GM12873 (cell line): ENCODE results near the gene PDE4D.

ENCODE experiments used
- CTCF ChIP-seq: IDR thresholded peaks from 2 replicates; pipeline ENCODE4 v1.5.1; 2012; ENCODE audit warnings: low read depth, mild to moderate bottlenecking, moderate library complexity, low read length, control low read depth; ENCODE audit not compliant: insufficient read depth; ENCODE audit errors: missing control alignments

The PDE4D gene

DNA sequence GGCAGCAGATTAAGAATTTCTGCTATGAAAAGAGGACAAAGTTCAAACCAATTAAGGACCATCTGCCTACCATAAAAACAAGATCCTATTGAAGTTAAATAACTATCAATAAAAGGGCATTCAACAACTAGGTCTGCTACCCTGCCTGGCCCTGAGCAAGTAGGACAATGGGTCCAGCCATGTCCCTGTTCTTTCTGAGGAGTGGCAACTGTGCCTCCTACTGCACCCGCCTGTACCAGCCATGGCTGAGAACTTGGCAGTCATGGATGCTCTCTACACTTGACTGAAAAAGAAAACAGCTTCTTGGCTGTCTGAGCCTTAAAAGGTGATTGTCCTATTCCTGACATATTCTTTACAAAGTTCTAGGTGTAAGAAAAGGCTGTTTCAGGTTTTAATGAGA, 652.4 kb downstream of the PDE4D start:
- TF ChIP-seq CTCF = no peak

GRCh38 chr5:59238126-59238902, 655.2 kb downstream of the PDE4D start:
- TF ChIP-seq CTCF = no peak

GRCh38 chr5:59236986-59237385, 656.5 kb downstream of the PDE4D start:
- no peak for TF ChIP-seq CTCF

DNA sequence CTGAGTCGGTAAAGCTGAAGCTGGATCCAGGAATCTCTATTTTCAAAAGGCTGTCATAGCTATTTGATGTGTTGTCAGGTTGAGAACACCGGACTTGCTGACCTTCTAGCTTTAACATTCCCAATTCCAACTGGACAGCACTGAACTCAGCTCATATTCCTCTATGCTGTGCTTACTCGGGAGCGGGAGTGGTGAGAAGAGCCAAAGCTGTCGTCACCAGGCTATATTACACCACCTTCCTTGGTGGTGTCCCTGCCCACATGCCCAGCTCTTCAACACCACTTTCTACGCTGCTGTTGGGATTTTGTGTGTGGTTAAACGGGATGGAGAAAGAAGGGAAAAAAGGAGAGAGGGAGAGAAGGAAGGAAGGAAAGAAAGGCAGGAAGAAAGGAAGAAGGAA, 657.1 kb downstream of the PDE4D start:
- no peak for TF ChIP-seq CTCF

GRCh38 chr5:59234236-59234635, 659.3 kb downstream of the PDE4D start:
- no peak for TF ChIP-seq CTCF

DNA sequence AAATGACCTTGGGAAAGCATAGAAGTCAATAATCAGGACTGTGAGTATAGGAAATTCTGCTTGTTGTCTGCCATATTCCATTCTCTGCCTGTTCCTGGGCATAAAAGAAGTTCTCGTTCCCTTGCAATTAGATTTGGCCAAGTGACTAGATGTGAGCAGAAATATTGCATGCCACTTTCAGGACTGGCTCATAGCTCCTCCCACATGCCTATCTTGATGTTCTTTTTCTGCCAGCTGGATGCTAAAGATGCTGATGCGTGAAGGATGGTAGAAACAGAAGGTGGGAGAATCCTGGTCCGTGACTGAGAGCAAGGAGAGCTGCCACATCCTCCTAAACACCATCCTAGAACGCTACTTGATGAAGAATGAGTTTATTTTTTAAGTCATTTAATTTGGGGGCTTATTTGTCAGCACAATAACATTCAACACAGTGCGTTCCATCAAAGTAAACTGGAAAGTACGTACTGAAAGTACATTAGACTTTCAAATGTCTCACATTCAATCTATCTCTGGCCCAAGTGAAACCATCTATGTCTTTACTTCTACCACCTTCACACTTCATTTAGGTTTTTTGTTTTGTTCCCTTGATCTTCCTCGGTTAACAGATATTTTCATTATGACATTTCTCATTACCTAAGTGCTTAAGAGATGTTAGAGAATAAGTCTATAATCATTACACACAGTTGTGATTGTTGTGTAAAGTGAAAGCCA, 662.1 kb downstream of the PDE4D start:
- no peak for TF ChIP-seq CTCF

GRCh38 chr5:59222687-59223511, 670.6 kb downstream of the PDE4D start:
- TF ChIP-seq CTCF = no peak
